PC-3 (cell line): ENCODE measurements around the gene FOXO3.

ENCODE experiments used
- CTCF ChIP-seq: fragments of 300-600 bp; sonication (generic); conservative IDR thresholded peaks from 2 replicates; pipeline ENCODE4 v1.5.1; 2017; ENCODE audit warnings: antibody characterized with exemption, low read depth, mild to moderate bottlenecking, low read length
- EZH2 ChIP-seq: fragments of 300-600 bp; sonication (generic); IDR thresholded peaks from one replicate; pipeline ENCODE4 v1.6.1; 2017; ENCODE audit warnings: antibody characterized with exemption, mild to moderate bottlenecking, low read length; ENCODE audit not compliant: unreplicated experiment

DNA sequence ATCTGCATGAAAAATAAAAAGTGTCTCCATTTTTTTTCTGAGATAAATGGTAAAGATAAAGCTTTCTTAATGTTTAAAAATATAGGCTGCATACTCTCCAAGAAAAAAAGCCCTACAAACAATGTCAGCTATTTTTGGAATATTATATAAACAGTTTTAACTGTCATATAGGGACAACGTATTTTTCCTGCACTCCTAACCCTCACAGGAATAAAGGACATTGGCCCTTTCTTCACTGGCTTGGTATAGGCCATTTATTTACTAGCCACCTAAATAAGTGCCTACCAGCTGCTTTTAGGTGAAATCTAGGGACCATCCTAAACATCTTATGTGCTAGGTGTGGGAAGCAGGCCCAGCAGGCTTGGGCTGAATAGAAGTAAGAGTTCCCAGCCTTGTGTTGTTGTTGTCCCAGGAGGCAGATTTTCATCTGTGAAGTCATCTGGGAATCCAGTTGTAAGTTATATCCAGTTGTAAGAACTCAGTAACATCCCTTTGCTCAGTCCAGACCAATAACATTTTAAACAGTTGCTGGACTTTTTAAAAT, 21.3 kb downstream of the FOXO3 start:
- no peak for TF ChIP-seq CTCF
- TF ChIP-seq EZH2: no peak
